T47D (cell line): ENCODE data around the gene IVL.

Experiments
- DNase-seq, 2 experiments: peaks; one replicate each; pipeline versions ENCODE4 v3.0.0 to v3.0.0-alpha.2; 2011 to 2012; ENCODE audit warnings: low read depth in 1 of 2, low spot score in 1 of 2
- JUND ChIP-seq: IDR thresholded peaks from 2 replicates; pipeline ENCODE4 v1.6.1; 2012; ENCODE audit warnings: low read depth
- in situ Hi-C: cut with HindIII; loops from 2 replicates; pipeline ENCODE4 v1.10.0; 2016; ENCODE audit warnings: low sequenced_read_pairs, low pct_unique_long_range_greater_than_20kb

IVL gene, protein sequence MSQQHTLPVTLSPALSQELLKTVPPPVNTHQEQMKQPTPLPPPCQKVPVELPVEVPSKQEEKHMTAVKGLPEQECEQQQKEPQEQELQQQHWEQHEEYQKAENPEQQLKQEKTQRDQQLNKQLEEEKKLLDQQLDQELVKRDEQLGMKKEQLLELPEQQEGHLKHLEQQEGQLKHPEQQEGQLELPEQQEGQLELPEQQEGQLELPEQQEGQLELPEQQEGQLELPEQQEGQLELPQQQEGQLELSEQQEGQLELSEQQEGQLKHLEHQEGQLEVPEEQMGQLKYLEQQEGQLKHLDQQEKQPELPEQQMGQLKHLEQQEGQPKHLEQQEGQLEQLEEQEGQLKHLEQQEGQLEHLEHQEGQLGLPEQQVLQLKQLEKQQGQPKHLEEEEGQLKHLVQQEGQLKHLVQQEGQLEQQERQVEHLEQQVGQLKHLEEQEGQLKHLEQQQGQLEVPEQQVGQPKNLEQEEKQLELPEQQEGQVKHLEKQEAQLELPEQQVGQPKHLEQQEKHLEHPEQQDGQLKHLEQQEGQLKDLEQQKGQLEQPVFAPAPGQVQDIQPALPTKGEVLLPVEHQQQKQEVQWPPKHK

DNA sequence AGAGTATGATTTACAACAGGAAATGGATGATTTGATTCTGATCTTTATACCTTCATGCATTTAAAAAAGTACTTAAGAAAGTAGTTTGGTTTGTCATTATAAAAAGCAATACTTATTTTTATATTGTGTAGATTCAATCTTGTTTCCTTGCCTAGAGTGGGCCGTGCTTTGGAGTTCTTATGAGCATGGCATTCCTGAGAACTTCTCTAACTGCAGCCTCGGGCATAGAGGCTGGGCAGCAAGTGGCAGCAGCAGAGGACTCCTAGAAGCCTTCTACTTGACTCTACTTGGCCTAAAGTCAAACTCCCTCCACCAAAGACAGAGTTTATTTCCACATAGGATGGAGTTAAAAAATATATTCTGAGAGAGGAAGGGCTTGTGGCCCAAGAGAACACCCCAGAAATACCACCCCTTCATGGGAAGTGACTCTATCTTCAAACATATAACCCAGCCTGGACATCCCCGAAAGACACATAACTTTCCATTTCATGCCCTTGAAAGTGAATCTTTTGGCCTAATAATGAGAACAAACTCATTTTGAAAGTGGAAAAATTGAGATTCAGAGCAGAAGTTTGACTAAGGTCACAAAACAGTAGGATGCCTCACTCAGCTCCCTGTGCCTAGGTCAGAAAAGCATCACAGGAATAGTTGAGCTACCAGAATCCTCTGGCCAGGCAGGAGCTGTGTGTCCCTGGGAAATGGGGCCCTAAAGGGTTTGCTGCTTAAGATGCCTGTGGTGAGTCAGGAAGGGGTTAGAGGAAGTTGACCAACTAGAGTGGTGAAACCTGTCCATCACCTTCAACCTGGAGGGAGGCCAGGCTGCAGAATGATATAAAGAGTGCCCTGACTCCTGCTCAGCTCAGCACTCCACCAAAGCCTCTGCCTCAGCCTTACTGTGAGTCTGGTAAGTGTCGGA lies at the start of gene IVL:
TSS of gene IVL (plus strand) at position 861 of the 916 bp plus-strand sequence. CDS start 1,252 bp downstream, outside the sequence.
- peak; percentile 58 to 99 for DNase-seq
- in situ Hi-C loops = no loop called here
- TF ChIP-seq JUND = 0 out of 2 replicates have a peak, but pooled peaks have one; percentile 36

DNA sequence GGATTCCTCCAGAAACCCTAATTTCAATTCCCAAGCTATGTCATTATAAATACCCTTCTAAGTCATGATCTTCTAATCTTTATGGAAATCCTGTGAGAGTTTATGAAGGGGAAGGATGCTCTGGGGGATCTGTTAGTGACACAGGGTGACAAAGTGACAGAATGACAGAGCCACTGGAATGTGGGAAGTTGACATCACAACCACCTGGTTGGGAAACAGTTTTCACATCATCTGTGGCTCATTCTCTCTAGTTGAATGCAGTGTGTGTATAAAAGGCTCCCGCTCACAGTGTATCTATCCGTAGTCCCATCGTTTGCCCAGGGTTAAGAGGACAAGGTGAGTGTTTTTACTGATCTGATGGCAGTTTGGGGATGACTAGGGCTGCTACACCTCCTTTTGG lies 48.6 kb upstream of the IVL start, which contains the start of gene LCE7A:
TSS of gene LCE7A (plus strand) at position 301 of the 400 bp plus-strand sequence. CDS start 702 bp downstream, outside the sequence.
- no peak for TF ChIP-seq JUND
- DNase-seq = no peak
- in situ Hi-C loops = no loop called here

DNA sequence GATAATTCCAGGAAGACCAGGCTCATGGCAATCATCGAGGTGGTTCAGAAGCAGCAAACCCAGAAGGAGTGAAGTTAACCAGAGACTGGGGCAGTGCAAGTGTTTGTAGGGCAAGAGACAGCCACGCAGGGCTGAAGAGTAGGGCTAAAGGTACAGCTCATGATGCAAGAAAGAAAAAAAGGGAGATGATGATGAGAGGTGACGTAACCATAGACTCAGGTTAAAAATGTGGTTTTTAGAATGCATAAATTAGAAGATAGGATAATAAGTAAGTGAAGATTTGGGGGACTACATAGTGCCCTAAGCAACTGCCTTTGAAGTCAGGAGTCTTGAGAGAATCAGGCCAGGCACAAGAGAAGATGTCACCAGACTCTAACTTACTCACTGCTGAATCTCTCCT lies 48.2 kb upstream of the IVL start:
- no peak for DNase-seq
- in situ Hi-C loops = no loop called here

DNA sequence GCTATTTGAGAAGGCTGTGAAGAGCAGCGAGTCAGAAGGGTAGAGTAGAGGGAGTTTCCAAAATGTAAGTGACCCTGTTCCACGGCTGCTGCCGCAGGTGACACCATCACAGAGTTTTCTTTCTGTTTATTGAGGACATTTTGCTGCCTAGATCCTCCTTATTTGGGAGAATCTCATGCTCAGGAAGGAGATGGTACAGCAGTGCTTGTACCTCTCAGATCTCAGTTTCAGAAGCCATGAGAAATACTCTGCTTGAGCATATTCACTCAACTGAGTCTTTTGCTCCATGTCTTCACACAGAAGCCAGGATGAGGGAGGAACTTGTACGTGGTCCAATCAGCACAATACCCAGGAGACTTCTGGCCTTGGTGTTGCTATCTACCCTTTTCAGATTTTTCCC lies 47.0 kb upstream of the IVL start:
- no peak for DNase-seq
- in situ Hi-C loops = no loop called here

More for the DNA sequence above, 48.2 kb upstream of the IVL start:
- TF ChIP-seq JUND = no peak

DNA sequence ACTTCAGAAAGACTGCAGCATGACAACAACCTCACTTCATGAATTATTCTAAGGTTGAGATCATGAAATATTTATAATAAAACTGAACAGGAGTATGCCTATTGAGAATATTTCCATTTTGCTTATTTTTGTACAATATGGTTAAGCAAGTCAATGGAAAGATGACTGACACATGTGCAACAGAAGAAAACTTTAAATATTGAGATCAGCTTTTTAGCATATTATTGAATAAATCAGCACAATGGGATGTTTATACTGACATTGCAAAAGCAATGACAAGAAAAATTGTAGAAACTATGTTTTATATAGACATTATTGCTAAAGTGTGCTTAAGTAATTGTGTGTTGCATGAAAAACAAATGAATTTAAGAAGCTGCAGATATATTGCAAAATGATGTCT lies 43.9 kb upstream of the IVL start:
- no peak for DNase-seq
- TF ChIP-seq JUND = no peak
- in situ Hi-C loops = no loop called here

More for the DNA sequence above, 47.0 kb upstream of the IVL start:
- no peak for TF ChIP-seq JUND

DNA sequence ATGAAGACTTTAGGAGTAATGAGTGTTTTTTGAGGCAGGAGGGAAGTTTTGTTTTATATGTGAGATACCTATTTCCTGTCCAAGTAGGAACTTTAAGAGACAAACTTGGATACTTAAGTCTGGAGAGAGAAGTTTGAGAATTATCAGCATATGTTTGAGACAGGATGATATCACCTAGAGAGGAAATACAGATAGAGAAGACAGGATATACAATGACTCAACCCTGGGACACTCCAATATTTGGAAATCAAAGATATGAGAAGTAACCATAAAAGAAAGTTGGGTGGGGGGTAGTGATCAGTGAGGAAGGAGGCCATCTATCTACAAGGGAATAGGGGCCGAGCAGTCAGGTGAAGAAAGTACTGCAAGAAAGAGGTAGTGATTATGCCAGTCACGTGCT lies 42.0 kb upstream of the IVL start:
- TF ChIP-seq JUND = no peak
- in situ Hi-C loops = no loop called here
- DNase-seq = no peak

DNA sequence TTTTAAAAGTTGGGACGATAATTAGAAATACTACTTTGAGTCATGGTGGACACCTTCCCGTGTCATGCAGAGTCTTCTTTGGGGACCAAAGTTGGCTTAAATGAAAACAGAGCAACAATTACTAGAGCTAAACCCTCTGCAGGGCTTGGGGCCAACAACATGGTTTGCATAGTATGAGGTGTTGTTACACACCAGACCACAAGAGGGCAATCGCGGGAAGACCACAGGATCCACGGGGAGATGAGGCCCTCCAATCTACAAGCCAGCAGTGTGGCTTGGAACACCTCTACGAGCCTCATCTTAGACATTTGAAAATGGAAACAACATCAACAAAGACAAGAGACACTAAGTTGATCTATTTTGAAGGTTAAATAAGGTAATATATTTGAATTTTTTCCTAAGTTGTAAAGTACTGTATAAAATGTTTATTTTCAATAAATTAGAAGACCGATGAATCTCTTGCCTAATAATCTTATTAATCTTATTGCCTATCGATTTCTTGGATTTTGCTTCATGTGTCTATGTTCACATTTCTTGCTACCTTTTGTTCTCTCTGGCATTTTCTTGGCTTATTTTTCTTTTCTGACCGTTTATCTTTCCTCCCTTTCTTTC lies 38.4 kb upstream of the IVL start:
- DNase-seq = peak; percentile 67 to 89
- no peak for TF ChIP-seq JUND
- in situ Hi-C loops = no loop called here

DNA sequence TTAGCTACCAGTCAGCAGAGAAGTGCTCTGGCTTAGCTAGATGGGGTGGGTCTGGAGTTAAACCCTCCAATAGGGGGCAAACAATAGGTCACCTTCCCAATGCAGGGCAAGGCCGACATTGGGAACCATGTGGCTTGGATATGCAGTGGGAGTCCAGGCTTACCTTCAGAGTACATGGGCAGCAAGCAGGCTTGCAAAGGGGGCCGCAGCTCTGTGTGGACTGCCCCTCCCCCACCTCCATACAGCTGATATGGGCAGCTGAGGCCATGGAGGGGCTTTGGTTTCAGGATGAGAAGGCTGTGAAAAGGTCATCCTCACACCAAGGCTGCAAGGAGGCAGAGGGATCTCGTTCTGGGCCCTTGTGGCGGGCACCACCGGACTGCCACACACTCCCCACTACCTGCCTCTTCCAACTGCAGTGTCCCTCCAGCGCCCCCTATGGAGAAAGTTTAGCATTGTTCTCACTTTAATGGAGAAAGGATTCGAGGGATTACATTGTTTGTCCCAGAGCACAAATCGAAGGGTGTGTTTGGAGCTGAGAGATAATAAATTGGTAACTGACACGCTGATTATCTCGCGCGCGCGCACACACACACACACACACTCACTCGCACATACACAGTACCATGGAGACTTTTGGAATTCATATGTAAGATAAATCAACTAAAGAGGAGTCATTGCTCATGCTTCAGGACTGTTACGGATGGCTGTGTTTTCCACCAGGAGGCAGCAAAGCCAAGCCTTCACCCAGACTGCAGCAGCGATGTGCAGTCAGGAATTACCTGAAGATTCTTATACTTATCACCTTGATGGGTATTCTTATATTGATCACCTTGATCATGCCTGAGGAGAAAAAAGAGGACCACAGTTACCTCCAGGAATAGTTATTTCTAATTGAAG lies 37.3 kb upstream of the IVL start:
- TF ChIP-seq JUND = no peak
- DNase-seq = peak; percentile 54 to 88

DNA sequence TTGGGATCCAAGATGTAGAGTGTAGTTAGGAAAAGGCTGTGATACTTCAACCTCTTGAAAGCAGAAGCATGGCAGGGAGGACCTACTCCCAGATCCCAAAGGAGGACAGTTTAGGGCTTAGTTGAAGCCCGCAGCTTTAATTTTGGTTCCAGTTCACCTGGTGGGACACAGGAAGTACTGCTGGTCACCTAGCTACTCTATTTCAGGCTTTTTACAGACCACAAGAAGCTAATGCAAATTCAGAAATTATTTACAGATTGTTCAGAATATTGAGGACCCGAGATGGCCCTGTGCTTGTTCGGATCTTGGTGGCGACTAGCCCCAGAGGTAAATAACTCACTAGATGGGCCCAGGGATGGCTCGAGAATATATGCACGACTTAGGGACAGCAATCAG lies 36.6 kb upstream of the IVL start:
- in situ Hi-C loops = no loop called here
- no peak for TF ChIP-seq JUND
- DNase-seq = no peak

More for the DNA sequence above, 37.3 kb upstream of the IVL start:
- in situ Hi-C loops = no loop called here

DNA sequence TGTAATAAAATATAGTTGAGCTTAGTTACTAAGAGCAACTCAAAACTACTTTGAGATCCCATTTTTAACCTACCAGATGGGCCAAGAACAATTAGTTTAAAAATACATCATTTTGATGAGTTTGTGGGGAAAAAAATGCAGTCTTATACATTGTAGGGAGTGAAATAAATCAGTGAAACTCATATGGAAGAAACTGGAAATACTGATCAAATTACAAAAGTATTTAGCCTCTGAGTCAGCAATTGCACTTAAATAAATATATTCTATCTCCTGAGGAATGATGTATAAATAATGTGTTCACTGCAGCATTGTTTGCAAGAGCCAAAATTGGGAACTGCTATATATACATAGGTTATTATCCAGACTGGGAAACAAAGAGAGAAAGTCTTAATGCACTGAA lies 34.9 kb upstream of the IVL start:
- TF ChIP-seq JUND = no peak

DNA sequence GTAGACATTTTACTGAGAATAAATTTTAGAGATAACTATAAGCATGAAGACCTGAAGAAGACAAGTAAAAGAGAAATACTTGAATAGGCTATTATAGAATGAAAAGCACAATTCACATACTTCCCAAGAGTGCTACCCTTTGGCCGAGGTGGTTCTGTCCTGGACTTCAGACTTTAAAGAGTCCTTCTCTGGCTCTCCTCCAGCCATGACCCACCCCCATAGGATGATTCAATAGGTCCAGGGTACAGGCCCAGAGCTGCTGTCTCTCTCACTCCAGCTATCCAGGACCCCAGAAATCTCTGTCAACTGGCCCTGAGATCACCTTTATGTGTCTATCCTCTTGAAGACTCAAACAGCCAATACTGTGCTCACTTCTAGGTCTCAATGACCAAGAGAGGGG lies 31.5 kb upstream of the IVL start:
- TF ChIP-seq JUND = no peak
- in situ Hi-C loops = no loop called here
- DNase-seq = no peak

More for the DNA sequence above, 34.9 kb upstream of the IVL start:
- DNase-seq = no peak
- in situ Hi-C loops = no loop called here
